BLaER1 treated with 17β-estradiol and CSF1 and Interleukin-3, amounts not matched to agents 10 nM and 100 nM (cell line): ENCODE measurements around the gene PYGL.
"Not testable (repeated sequence)": the region's sequence is repeated elsewhere in the genome, so short reads cannot be mapped to it uniquely, and the experiment has no call there.

Experiments used
- H3K27ac ChIP-seq, 11 experiments: shearing (Covaris generic); formaldehyde crosslinking; 2 replicates each; pipeline ENCODE4 v1.8.1; 2022
- H3K27me3 ChIP-seq, 11 experiments: shearing (Covaris generic); formaldehyde crosslinking; 2 replicates each; pipeline ENCODE4 v1.8.1; 2022
- H3K36me3 ChIP-seq, 11 experiments: shearing (Covaris generic); formaldehyde crosslinking; 2 replicates each; pipeline ENCODE4 v1.8.1; 2022
- H3K4me1 ChIP-seq, 10 experiments: shearing (Covaris generic); formaldehyde crosslinking; 2 replicates each; pipeline ENCODE4 v1.8.1; 2022
- H3K4me2 ChIP-seq, 11 experiments: shearing (Covaris generic); formaldehyde crosslinking; 2 replicates each; pipeline ENCODE4 v1.8.1; 2022
- H3K4me3 ChIP-seq, 10 experiments: shearing (Covaris generic); formaldehyde crosslinking; 2 replicates each; pipeline ENCODE4 v1.8.1; 2022
- H3K9ac ChIP-seq, 11 experiments: shearing (Covaris generic); formaldehyde crosslinking; 2 replicates each; pipeline ENCODE4 v1.8.1; 2022
- H3K9me3 ChIP-seq, 11 experiments: shearing (Covaris generic); formaldehyde crosslinking; replicated peaks in 1 of 11; 2 replicates each; pipeline ENCODE4 v1.8.1; 2022
- H4K20me1 ChIP-seq, 11 experiments: shearing (Covaris generic); formaldehyde crosslinking; 2 replicates each; pipeline ENCODE4 v1.8.1; 2022
- Cebpa-rat ChIP-seq, 11 experiments: shearing (Covaris generic); IDR thresholded peaks; 2 replicates each; pipeline ENCODE4 v1.8.1; 2022

Gene PYGL

GRCh38 chr14:50926851-50927386, 17.4 kb downstream of the PYGL start:
- H3K4me2 ChIP-seq, result peak overlapping the region; percentile 48 to 94 (median 78); a peak in 20 of 22 replicates
- no peaks in the 10 kb centered on the region for H4K20me1 ChIP-seq
- peak overlapping the region; percentile 76 to 94 (median 88) for H3K27ac ChIP-seq
- peaks cover 0 to 88% (median 0%) of the 10 kb centered on the region in 11 experiments; a peak in 8 of 22 replicates for H3K36me3 ChIP-seq
- no peaks in the 10 kb centered on the region for H3K27me3 ChIP-seq
- peaks cover 0 to 25% (median 0%) of the 10 kb centered on the region in 11 experiments; a peak in 5 of 22 replicates for H3K9me3 ChIP-seq
- peak in 7 of 11 experiments; percentile 22 to 82 (median 55); a peak in 10 of 22 replicates for TF ChIP-seq Cebpa-rat (IDR thresholded peaks at IDR 0.05)
- peaks cover 22 to 79% (median 58%) of the 10 kb centered on the region in 10 experiments for H3K4me1 ChIP-seq
- peak overlapping the region in 10 of 11 experiments; percentile 35 to 80 (median 74); a peak in 16 of 22 replicates for H3K9ac ChIP-seq
- H3K4me3 ChIP-seq, result peak overlapping the region in 1 of 10 experiments; percentile 30; a peak in 3 of 20 replicates

- peaks cover 0 to 20% (median 0%) of the 10 kb centered on the region in 11 experiments; a peak in 5 of 22 replicates for H3K9me3 ChIP-seq
- H3K4me3 ChIP-seq, result no peak overlapping the region
- peak overlapping the region in 3 of 11 experiments; percentile 84 to 94 (median 87); a peak in 6 of 22 replicates for H3K4me2 ChIP-seq
- H3K9ac ChIP-seq, result no peak overlapping the region
- H3K27me3 ChIP-seq, result no peaks in the 10 kb centered on the region
- peak overlapping the region in 3 of 11 experiments; percentile 89 to 94 (median 93); a peak in 5 of 22 replicates for H3K27ac ChIP-seq
- TF ChIP-seq Cebpa-rat (IDR thresholded peaks at IDR 0.05), result no peak
- peaks cover 0 to under 1% (median 0%) of the 10 kb centered on the region in 11 experiments; a peak in 1 of 22 replicates for H4K20me1 ChIP-seq
- peaks cover 0 to 88% (median 0%) of the 10 kb centered on the region in 11 experiments; a peak in 8 of 22 replicates for H3K36me3 ChIP-seq
- peaks cover 22 to 63% (median 46%) of the 10 kb centered on the region in 10 experiments for H3K4me1 ChIP-seq
Measured at GRCh38 chr14:50924843-50925242, 19.4 kb downstream of the PYGL start.

- no peak for TF ChIP-seq Cebpa-rat (IDR thresholded peaks at IDR 0.05)
- peaks cover 0 to 16% (median 0%) of the 10 kb centered on the region in 11 experiments; a peak in 5 of 22 replicates for H3K9me3 ChIP-seq
- H3K9ac ChIP-seq, result no peak overlapping the region
- H3K27ac ChIP-seq, result peak overlapping the region in 1 of 11 experiments; percentile 52; a peak in 1 of 22 replicates
- peaks cover 0 to 88% (median 0%) of the 10 kb centered on the region in 11 experiments; a peak in 8 of 22 replicates for H3K36me3 ChIP-seq
- H3K4me3 ChIP-seq, result no peak overlapping the region
- H3K4me1 ChIP-seq, result peaks cover 22 to 57% (median 39%) of the 10 kb centered on the region in 10 experiments
- no peak overlapping the region for H3K4me2 ChIP-seq
- H4K20me1 ChIP-seq, result peaks cover 0 to 4% (median 0%) of the 10 kb centered on the region in 11 experiments; a peak in 1 of 22 replicates
- H3K27me3 ChIP-seq, result no peaks in the 10 kb centered on the region
Measured at GRCh38 chr14:50924236-50924635, 20.0 kb downstream of the PYGL start.

DNA sequence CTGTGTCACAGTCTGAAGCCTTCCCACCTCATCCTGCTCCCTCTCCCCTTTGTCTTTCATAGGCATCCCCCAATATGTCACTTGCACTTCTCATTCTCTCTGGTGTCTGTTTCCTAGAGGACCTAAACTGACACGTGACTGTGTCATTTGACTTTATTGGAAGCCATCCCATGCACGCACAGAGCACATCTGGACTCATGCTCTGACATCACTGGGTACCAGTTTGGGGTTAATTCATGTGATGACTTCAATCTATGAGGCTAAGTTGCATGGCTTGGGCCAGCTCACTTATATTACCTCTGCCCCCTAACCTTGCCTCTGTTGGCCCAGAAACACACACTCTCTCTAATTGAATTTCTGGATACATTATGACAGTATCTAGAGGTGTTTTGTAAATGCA, 21.5 kb downstream of the PYGL start:
- Histone ChIP-seq H3K4me3 (no peak overlapping the region), H3K4me1 (peaks cover 10 to 42% (median 25%) of the 10 kb centered on the region in 10 experiments), H3K36me3 (peaks cover 0 to 92% (median 0%) of the 10 kb centered on the region in 11 experiments; a peak in 8 of 22 replicates), H3K4me2 (peak overlapping the region in 2 of 11 experiments; percentile 9 to 23; a peak in 2 of 22 replicates), H3K27ac (no peak overlapping the region), H4K20me1 (peaks cover 0 to 19% (median 0%) of the 10 kb centered on the region in 11 experiments; a peak in 3 of 22 replicates), H3K9me3 (peaks cover 0 to 8% (median 0%) of the 10 kb centered on the region in 11 experiments; a peak in 5 of 22 replicates), H3K27me3 (no peaks in the 10 kb centered on the region), H3K9ac (no peak overlapping the region)
- TF ChIP-seq Cebpa-rat (IDR thresholded peaks at IDR 0.05), result no peak

GRCh38 chr14:50920482-50921230, 23.6 kb downstream of the PYGL start:
- Histone ChIP-seq H3K27me3 (no peaks in the 10 kb centered on the region), H3K27ac (no peak overlapping the region), H3K36me3 (peaks cover 0 to 100% (median 0%) of the 10 kb centered on the region in 11 experiments; a peak in 9 of 22 replicates), H3K4me3 (no peak overlapping the region), H3K9ac (no peak overlapping the region), H3K4me1 (peaks cover 0 to 25% (median 4%) of the 10 kb centered on the region in 10 experiments; a peak in 13 of 20 replicates), H4K20me1 (peaks cover 0 to 40% (median 0%) of the 10 kb centered on the region in 11 experiments; a peak in 3 of 22 replicates), H3K9me3 (peaks cover 0 to 6% (median 0%) of the 10 kb centered on the region in 11 experiments; a peak in 1 of 22 replicates), H3K4me2 (no peak overlapping the region)
- no peak for TF ChIP-seq Cebpa-rat (IDR thresholded peaks at IDR 0.05)

GRCh38 chr14:50919524-50919923, 24.8 kb downstream of the PYGL start:
- H3K36me3 ChIP-seq, result peaks cover 0 to 100% (median 0%) of the 10 kb centered on the region in 11 experiments; a peak in 9 of 22 replicates
- not testable (repeated sequence) for H3K27ac ChIP-seq, H3K9ac ChIP-seq, H3K27me3 ChIP-seq, H3K4me2 ChIP-seq, H3K4me3 ChIP-seq, H3K9me3 ChIP-seq
- H3K4me1 ChIP-seq, result peaks cover 0 to 15% (median 0%) of the 10 kb centered on the region in 10 experiments; a peak in 3 of 20 replicates
- H4K20me1 ChIP-seq, result peaks cover 0 to 50% (median 0%) of the 10 kb centered on the region in 11 experiments; a peak in 3 of 22 replicates

- Histone ChIP-seq H4K20me1 (peaks cover 0 to 65% (median 0%) of the 10 kb centered on the region in 11 experiments; a peak in 3 of 22 replicates), H3K4me3 (no peak overlapping the region), H3K27me3 (no peaks in the 10 kb centered on the region), H3K4me1 (peaks cover 0 to 10% (median 0%) of the 10 kb centered on the region in 10 experiments; a peak in 3 of 20 replicates), H3K9ac (no peak overlapping the region), H3K4me2 (no peak overlapping the region), H3K9me3 (peaks cover 0 to 6% (median 0%) of the 10 kb centered on the region in 11 experiments; a peak in 5 of 22 replicates), H3K27ac (no peak overlapping the region), H3K36me3 (peaks cover 0 to 100% (median 0%) of the 10 kb centered on the region in 11 experiments; a peak in 9 of 22 replicates)
- TF ChIP-seq Cebpa-rat (IDR thresholded peaks at IDR 0.05), result no peak
Measured at GRCh38 chr14:50917449-50917848, 26.8 kb downstream of the PYGL start.

- H3K4me1 ChIP-seq, result no peaks in the 10 kb centered on the region
- H3K36me3 ChIP-seq, result peaks cover 0 to 100% (median 0%) of the 10 kb centered on the region in 11 experiments; a peak in 9 of 22 replicates
- no peak overlapping the region for H3K4me3 ChIP-seq
- H4K20me1 ChIP-seq, result peaks cover 0 to 72% (median 0%) of the 10 kb centered on the region in 11 experiments; a peak in 4 of 22 replicates
- no peak overlapping the region for H3K27ac ChIP-seq
- no peak for TF ChIP-seq Cebpa-rat (IDR thresholded peaks at IDR 0.05)
- H3K9me3 ChIP-seq, result peaks cover 0 to 17% (median 0%) of the 10 kb centered on the region in 11 experiments; a peak in 4 of 22 replicates
- H3K4me2 ChIP-seq, result no peak overlapping the region
- H3K27me3 ChIP-seq, result no peaks in the 10 kb centered on the region
- H3K9ac ChIP-seq, result no peak overlapping the region
Measured at GRCh38 chr14:50910495-50911420, 33.5 kb downstream of the PYGL start.
